GM12801 (cell line): ENCODE data around the gene NPTN.

Source experiments
- TF ChIP-seq, protein P1 (sequence below): IDR thresholded peaks from one replicate; pipeline ENCODE4 v1.5.1; 2011; ENCODE audit warnings: control low read depth; ENCODE audit not compliant: insufficient read length; ENCODE audit errors: extremely low read depth

NPTN gene

DNA sequence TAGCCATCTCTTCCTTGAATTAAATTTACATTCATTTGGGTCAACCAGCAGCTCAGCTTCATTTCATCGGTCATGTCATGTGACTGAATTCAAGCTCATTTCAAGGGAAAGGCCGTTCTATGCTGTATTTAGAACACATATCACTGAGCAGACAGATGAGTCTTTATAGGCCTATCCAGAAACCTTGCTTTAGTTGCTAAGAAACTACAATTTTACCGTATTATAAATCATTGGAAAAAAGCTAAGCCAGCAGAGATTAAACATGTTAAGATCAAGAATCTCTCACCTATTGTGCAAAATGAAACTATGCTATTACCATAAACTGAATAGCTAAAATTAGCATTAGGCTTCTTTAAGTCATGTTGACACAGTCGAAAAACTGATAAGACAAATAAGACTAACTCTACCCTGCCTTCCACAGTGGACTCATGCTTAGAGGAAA, 2.2 kb downstream of the NPTN start:
- TF ChIP-seq, protein P1, sequence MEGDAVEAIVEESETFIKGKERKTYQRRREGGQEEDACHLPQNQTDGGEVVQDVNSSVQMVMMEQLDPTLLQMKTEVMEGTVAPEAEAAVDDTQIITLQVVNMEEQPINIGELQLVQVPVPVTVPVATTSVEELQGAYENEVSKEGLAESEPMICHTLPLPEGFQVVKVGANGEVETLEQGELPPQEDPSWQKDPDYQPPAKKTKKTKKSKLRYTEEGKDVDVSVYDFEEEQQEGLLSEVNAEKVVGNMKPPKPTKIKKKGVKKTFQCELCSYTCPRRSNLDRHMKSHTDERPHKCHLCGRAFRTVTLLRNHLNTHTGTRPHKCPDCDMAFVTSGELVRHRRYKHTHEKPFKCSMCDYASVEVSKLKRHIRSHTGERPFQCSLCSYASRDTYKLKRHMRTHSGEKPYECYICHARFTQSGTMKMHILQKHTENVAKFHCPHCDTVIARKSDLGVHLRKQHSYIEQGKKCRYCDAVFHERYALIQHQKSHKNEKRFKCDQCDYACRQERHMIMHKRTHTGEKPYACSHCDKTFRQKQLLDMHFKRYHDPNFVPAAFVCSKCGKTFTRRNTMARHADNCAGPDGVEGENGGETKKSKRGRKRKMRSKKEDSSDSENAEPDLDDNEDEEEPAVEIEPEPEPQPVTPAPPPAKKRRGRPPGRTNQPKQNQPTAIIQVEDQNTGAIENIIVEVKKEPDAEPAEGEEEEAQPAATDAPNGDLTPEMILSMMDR = no peak

- TF ChIP-seq, protein P1 = no peak
Observed at GRCh38 chr15:73629798-73630429, 3.3 kb downstream of the NPTN start.

GRCh38 chr15:73628976-73629797, 4.0 kb downstream of the NPTN start:
- TF ChIP-seq, protein P1 = no peak

DNA sequence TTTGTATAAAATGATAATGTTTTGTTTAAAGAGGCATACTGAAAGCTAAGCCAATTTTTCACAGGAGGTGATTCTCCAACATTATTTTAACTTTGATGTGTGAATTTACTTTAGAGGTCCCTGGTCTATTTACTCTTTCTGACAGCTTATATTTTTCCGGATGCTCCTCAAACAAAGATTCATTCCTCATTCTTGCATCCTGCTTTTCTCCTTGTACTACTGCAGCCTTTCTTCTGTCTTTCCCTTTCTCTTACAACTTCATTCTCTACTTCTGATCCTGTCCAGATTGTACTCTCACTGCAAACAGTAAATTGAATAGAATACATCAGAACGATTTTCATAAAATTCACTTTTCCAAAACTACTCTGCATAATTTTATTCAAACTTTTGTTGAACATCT, 5.1 kb downstream of the NPTN start:
- TF ChIP-seq, protein P1 = no peak

GRCh38 chr15:73626072-73626471, 7.1 kb downstream of the NPTN start:
- TF ChIP-seq, protein P1 = no peak

DNA sequence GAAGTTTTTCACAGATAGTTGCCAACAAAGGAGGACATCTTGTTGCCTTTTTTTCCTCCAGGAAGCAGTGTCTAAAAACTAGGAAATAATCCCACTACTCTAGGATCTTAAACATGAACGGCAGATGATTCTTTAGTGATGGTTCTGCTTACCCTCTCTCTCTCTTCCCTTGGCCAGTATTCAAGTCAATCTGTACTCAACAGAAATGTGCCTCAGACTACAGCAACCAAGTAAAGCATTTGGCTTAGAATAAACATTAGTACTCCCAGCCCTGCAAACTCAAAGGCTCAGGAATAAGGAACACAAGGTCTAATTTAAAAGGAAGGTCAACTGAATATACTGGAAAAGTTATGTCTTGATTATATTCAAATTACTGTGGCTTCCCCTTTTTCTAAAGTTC, 8.7 kb downstream of the NPTN start:
- TF ChIP-seq, protein P1 = no peak

GRCh38 chr15:73621286-73621826, 11.8 kb downstream of the NPTN start:
- TF ChIP-seq, protein P1 = no peak
